SK-N-SH (cell line): ENCODE measurements around the gene POMGNT1. TPM values are rescaled to one million over a fixed set of nuclear protein-coding genes. Genes with fewer than 3 reads are reported as not detected.

Experiments
- CTCF ChIA-PET: fragments of 300-600, 350-600 bp; formaldehyde crosslinking; extraction: SDS; loops from one replicate; lab custom pipeline; 2021; lab: Yijun Ruan, JAX
- POLR2A ChIA-PET: fragments of 350-600 bp; sonication (Branson Sonifier 250); formaldehyde crosslinking; extraction: SDS; loops from one replicate; lab custom pipeline; 2020; ENCODE audit warnings: antibody characterized with exemption, inconsistent platforms; lab: Yijun Ruan, JAX
- DNase-seq: peaks from one replicate; pipeline ENCODE4 v3.0.0; 2012
- H2AFZ ChIP-seq: fragments of 200-600 bp; sonication (generic); 2 replicates; pipeline ENCODE4 v1.8.1; 2016; ENCODE audit warnings: antibody characterized with exemption, mild to moderate bottlenecking, low read depth
- H3F3A ChIP-seq: fragments of 200-600 bp; sonication (generic); replicated peaks from 2 replicates; pipeline ENCODE3; 2016; ENCODE audit warnings: antibody characterized with exemption, mild to moderate bottlenecking; ENCODE audit not compliant: insufficient read depth
- H3K27ac ChIP-seq, 2 experiments: fragments of 200-500 bp in 1 of 2; fragments of 200-600 bp in 1 of 2; sonication (Bioruptor generic) in 1 of 2; sonication (generic), shearing (Covaris generic) in 1 of 2; 2 replicates each; pipeline versions ENCODE4 v1.5.1 to v1.6.1; 2014 to 2016; ENCODE audit warnings: low read depth in 2 of 2, inconsistent platforms in 1 of 2, low read length in 1 of 2, mild to moderate bottlenecking in 1 of 2, mixed read lengths in 1 of 2
- H3K27me3 ChIP-seq: fragments of 200-600 bp; sonication (generic), shearing (Covaris generic); 2 replicates; pipeline ENCODE4 v1.6.1; 2016; ENCODE audit warnings: mixed run types; ENCODE audit not compliant: insufficient read depth
- H3K36me3 ChIP-seq, 2 experiments: fragments of 200-500 bp in 1 of 2; fragments of 200-600 bp in 1 of 2; sonication (Bioruptor generic) in 1 of 2; sonication (generic) in 1 of 2; replicated peaks in 1 of 2; 2 replicates each; pipeline versions ENCODE3 to v1.5.1; 2014 to 2016; ENCODE audit warnings: low read length in 1 of 2, mild to moderate bottlenecking in 1 of 2; ENCODE audit not compliant: insufficient read depth in 2 of 2, control insufficient read depth in 1 of 2
- H3K4me1 ChIP-seq, 2 experiments: fragments of 200-500 bp in 1 of 2; fragments of 200-600 bp in 1 of 2; sonication (Bioruptor generic) in 1 of 2; sonication (generic), shearing (Covaris generic) in 1 of 2; 2 replicates each; pipeline versions ENCODE4 v1.5.1 to v1.6.1; 2014 to 2016; ENCODE audit warnings: low read depth in 1 of 2, low read length in 1 of 2, mixed run types in 1 of 2; ENCODE audit not compliant: insufficient read depth in 2 of 2, control insufficient read depth in 1 of 2
- H3K4me2 ChIP-seq: fragments of 200-600 bp; sonication (generic), shearing (Covaris generic); 2 replicates; pipeline ENCODE4 v1.6.1; 2017; ENCODE audit warnings: mixed run types
- H3K4me3 ChIP-seq, 2 experiments: fragments of 200-500 bp in 1 of 2; fragments of 200-600 bp in 1 of 2; sonication (Bioruptor generic) in 1 of 2; sonication (generic), shearing (Covaris generic) in 1 of 2; 2 replicates each; pipeline versions ENCODE4 v1.5.1 to v1.8.1; 2014 to 2016; ENCODE audit warnings: low read depth in 2 of 2, inconsistent platforms in 1 of 2, low read length in 1 of 2, mild to moderate bottlenecking in 1 of 2, mixed read lengths in 1 of 2, moderate library complexity in 1 of 2
- H3K79me2 ChIP-seq: fragments of 200-600 bp; sonication (generic); 2 replicates; pipeline ENCODE4 v1.8.1; 2017; ENCODE audit warnings: mild to moderate bottlenecking; ENCODE audit not compliant: insufficient read depth
- H3K9ac ChIP-seq: fragments of 200-600 bp; sonication (generic); 2 replicates; pipeline ENCODE4 v1.6.1; 2017; ENCODE audit warnings: mixed run types
- H3K9me2 ChIP-seq: fragments of 200-600 bp; sonication (generic); 2 replicates; pipeline ENCODE4 v1.6.1; 2017; ENCODE audit warnings: mixed run types
- H3K9me3 ChIP-seq: fragments of 200-600 bp; sonication (generic); 2 replicates; pipeline ENCODE4 v1.6.1; 2017; ENCODE audit warnings: mixed run types, mild to moderate bottlenecking, moderate library complexity
- H4K20me1 ChIP-seq: fragments of 200-600 bp; sonication (generic); 2 replicates; pipeline ENCODE4 v1.6.1; 2017; ENCODE audit warnings: mild to moderate bottlenecking, mixed run types; ENCODE audit not compliant: insufficient read depth
- ELF1 ChIP-seq: IDR thresholded peaks from 2 replicates; pipeline ENCODE4 v1.4.0; 2012
- EP300 ChIP-seq, 2 experiments: IDR thresholded peaks; 2 replicates each; pipeline versions ENCODE4 v1.4.0 to v1.6.1; 2012; ENCODE audit warnings: borderline replicate concordance in 1 of 2, low read depth in 1 of 2, low read length in 1 of 2
- FOSL2 ChIP-seq: IDR thresholded peaks from 2 replicates; pipeline ENCODE4 v1.4.0; 2012; ENCODE audit warnings: low read depth, mild to moderate bottlenecking, moderate library complexity, borderline replicate concordance
- FOXJ3 ChIP-seq: sonication (generic); formaldehyde crosslinking; IDR thresholded peaks from 2 replicates; pipeline ENCODE4 v1.5.1; 2020; ENCODE audit warnings: mild to moderate bottlenecking, missing genetic modification reagents
- FOXM1 ChIP-seq: IDR thresholded peaks from 2 replicates; pipeline ENCODE4 v1.4.0; 2012; ENCODE audit warnings: low read depth, mild to moderate bottlenecking
- GABPA ChIP-seq: IDR thresholded peaks from 2 replicates; pipeline ENCODE4 v1.4.0; 2012; ENCODE audit warnings: low read depth, mild to moderate bottlenecking
- MEF2A ChIP-seq: IDR thresholded peaks from 2 replicates; pipeline ENCODE4 v1.4.0; 2012; ENCODE audit warnings: low read depth, borderline replicate concordance
- NRF1 ChIP-seq: IDR thresholded peaks from 2 replicates; pipeline ENCODE4 v1.6.1; 2012; ENCODE audit warnings: low read depth, mild to moderate bottlenecking, low read length
- POLR2AphosphoS5 ChIP-seq: IDR thresholded peaks from 2 replicates; pipeline ENCODE4 v1.6.1; 2012; ENCODE audit warnings: low read depth, low read length
- RAD21 ChIP-seq: IDR thresholded peaks from 2 replicates; pipeline ENCODE4 v1.6.1; 2012; ENCODE audit warnings: mild to moderate bottlenecking, low read length
- RCOR1 ChIP-seq: fragments of 150-350 bp; IDR thresholded peaks from 2 replicates; pipeline ENCODE4 v1.6.1; 2017; ENCODE audit warnings: antibody characterized with exemption, low read length
- SIN3A ChIP-seq: IDR thresholded peaks from 2 replicates; pipeline ENCODE4 v1.6.1; 2012; ENCODE audit warnings: low read depth, mild to moderate bottlenecking, low read length, moderate library complexity, borderline replicate concordance
- SMC3 ChIP-seq: IDR thresholded peaks from 2 replicates; pipeline ENCODE4 v1.6.1; 2012; ENCODE audit warnings: low read depth, low read length, improper control_type of control experiment
- TAF1 ChIP-seq: IDR thresholded peaks from 2 replicates; pipeline ENCODE4 v1.6.1; 2012; ENCODE audit warnings: low read depth, mild to moderate bottlenecking, low read length, moderate library complexity, borderline replicate concordance
- TCF12 ChIP-seq: IDR thresholded peaks from 2 replicates; pipeline ENCODE4 v1.4.0; 2012
- TEAD4 ChIP-seq: IDR thresholded peaks from 2 replicates; pipeline ENCODE4 v1.4.0; 2012; ENCODE audit warnings: mild to moderate bottlenecking, borderline replicate concordance; ENCODE audit not compliant: insufficient read depth
- USF2 ChIP-seq: fragments of 150-350 bp; IDR thresholded peaks from 2 replicates; pipeline ENCODE4 v1.6.1; 2017; ENCODE audit warnings: antibody characterized with exemption, low read length, low read depth, borderline replicate concordance
- YY1 ChIP-seq: IDR thresholded peaks from 2 replicates; pipeline ENCODE4 v1.4.0; 2012; ENCODE audit warnings: low read depth, mild to moderate bottlenecking
- ZBTB33 ChIP-seq: IDR thresholded peaks from 2 replicates; pipeline ENCODE4 v1.4.0; 2012; ENCODE audit warnings: low read depth, borderline replicate concordance
- WGBS: methylation state at CpG from one replicate; pipeline ENCODE4 v1.1.6; 2017; ENCODE audit warnings: low lambda C conversion rate; 5-methylcytosine and 5-hydroxymethylcytosine counted together
- polyA plus RNA-seq, 3 experiments: library from polyadenylated mRNA; depleted of rRNA; stranded (reverse); fragments of >200 nt; gene quantifications; 2 replicates each; pipeline ENCODE4 v1.2.3, GENCODE V29; 2012
- TF ChIP-seq, protein P1 (sequence below): IDR thresholded peaks from 2 replicates; pipeline ENCODE4 v1.4.0; 2012; ENCODE audit warnings: low read depth
- TF ChIP-seq, protein P2 (sequence below): fragments of 200-600 bp; sonication (generic); IDR thresholded peaks from 2 replicates; pipeline ENCODE4 v1.6.1; 2017; ENCODE audit warnings: antibody characterized with exemption, mild to moderate bottlenecking, moderate library complexity

Gene POMGNT1
- polyA plus RNA-seq, 1 of the 3 experiments (the other 2 are of a cell fraction), result 165 TPM

GRCh38 chr1:46158312-46159281 lies 39.6 kb downstream of the POMGNT1 start:
- ChIA-PET POLR2A (no interaction called here), CTCF (interaction anchor here (1.6 kb wide), 1 partner anchor 21 kb away, joined by 6 read pairs; no protein-coding TSS in a partner anchor)
- H3K36me3 ChIP-seq, result no peaks in the 10 kb centered on the region
- no peaks in the 10 kb centered on the region for H3F3A ChIP-seq
- no peak overlapping the region for H2AFZ ChIP-seq
- H3K4me2 ChIP-seq, result no peak overlapping the region
- no peak overlapping the region for H3K9ac ChIP-seq
- no peak overlapping the region for H3K4me3 ChIP-seq
- H4K20me1 ChIP-seq, result no peaks in the 10 kb centered on the region
- WGBS, result 88% methylated on average over 13 of the region's 13 CpGs
- TF ChIP-seq FOSL2, result no peak
- TF ChIP-seq TCF12, result no peak
- TF ChIP-seq, protein P1, sequence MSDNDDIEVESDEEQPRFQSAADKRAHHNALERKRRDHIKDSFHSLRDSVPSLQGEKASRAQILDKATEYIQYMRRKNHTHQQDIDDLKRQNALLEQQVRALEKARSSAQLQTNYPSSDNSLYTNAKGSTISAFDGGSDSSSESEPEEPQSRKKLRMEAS, result no peak
- TF ChIP-seq NRF1, result no peak
- no peak for TF ChIP-seq POLR2AphosphoS5
- TF ChIP-seq TEAD4, result no peak
- TF ChIP-seq MEF2A, result no peak
- TF ChIP-seq TAF1, result no peak
- TF ChIP-seq USF2, result no peak
- TF ChIP-seq, all 33 proteins: peak for 0
- H3K27ac ChIP-seq, result no peak overlapping the region
- no peaks in the 10 kb centered on the region for H3K27me3 ChIP-seq
- H3K9me2 ChIP-seq, result no peaks in the 10 kb centered on the region
- H3K79me2 ChIP-seq, result no peaks in the 10 kb centered on the region
- no peaks in the 10 kb centered on the region for H3K9me3 ChIP-seq
- H3K4me1 ChIP-seq, result no peaks in the 10 kb centered on the region
- no peak for DNase-seq

- Histone ChIP-seq H3K27me3 (no peaks in the 10 kb centered on the region), H3K36me3 (no peaks in the 10 kb centered on the region), H3K9ac (no peak overlapping the region), H4K20me1 (no peaks in the 10 kb centered on the region), H3K4me2 (no peak overlapping the region), H2AFZ (no peak overlapping the region), H3F3A (no peaks in the 10 kb centered on the region), H3K79me2 (no peaks in the 10 kb centered on the region), H3K4me3 (no peak overlapping the region), H3K27ac (no peak overlapping the region), H3K9me2 (no peaks in the 10 kb centered on the region), H3K4me1 (no peaks in the 10 kb centered on the region), H3K9me3 (no peaks in the 10 kb centered on the region)
- no peak for DNase-seq
- ChIA-PET CTCF (interaction anchor here (1.0 to 1.6 kb wide), 2 partner anchors 22 to 66 kb away, joined by 4 to 6 read pairs; no protein-coding TSS in a partner anchor), POLR2A (no interaction called here)
- 77% methylated on average over 1 of the region's 1 CpG for WGBS
- TF ChIP-seq, protein P1, result no peak
- TF ChIP-seq FOXJ3 (CRISPR knock-in tag) (no peak), ZBTB33 (no peak), RCOR1 (no peak), YY1 (no peak), ELF1 (no peak), GABPA (no peak), POLR2AphosphoS5 (no peak), EP300 (IDR thresholded peaks at IDR 0.05; ENCODE audit: borderline replicate concordance in 1 of 2, low read depth in 1 of 2, low read length in 1 of 2) (no peak), SMC3 (no peak), RAD21 (no peak), USF2 (no peak), FOSL2 (no peak), FOXM1 (no peak), SIN3A (no peak)
- TF ChIP-seq, protein P2, sequence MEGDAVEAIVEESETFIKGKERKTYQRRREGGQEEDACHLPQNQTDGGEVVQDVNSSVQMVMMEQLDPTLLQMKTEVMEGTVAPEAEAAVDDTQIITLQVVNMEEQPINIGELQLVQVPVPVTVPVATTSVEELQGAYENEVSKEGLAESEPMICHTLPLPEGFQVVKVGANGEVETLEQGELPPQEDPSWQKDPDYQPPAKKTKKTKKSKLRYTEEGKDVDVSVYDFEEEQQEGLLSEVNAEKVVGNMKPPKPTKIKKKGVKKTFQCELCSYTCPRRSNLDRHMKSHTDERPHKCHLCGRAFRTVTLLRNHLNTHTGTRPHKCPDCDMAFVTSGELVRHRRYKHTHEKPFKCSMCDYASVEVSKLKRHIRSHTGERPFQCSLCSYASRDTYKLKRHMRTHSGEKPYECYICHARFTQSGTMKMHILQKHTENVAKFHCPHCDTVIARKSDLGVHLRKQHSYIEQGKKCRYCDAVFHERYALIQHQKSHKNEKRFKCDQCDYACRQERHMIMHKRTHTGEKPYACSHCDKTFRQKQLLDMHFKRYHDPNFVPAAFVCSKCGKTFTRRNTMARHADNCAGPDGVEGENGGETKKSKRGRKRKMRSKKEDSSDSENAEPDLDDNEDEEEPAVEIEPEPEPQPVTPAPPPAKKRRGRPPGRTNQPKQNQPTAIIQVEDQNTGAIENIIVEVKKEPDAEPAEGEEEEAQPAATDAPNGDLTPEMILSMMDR, result no peak
Observed at GRCh38 chr1:46157916-46158311, 40.3 kb downstream of the POMGNT1 start.
